ENCODE results near the gene SLC66A3. TPM values are rescaled to one million over a fixed set of nuclear protein-coding genes. Genes with fewer than 3 reads are reported as not detected.

The SLC66A3 gene
- total RNA-seq = 29.8 and 41.3 TPM in 2 replicates

GRCh38 chr2:11155381-11156035, at the start of gene SLC66A3:
Gene SLC66A3 (plus strand): TSS chr2:11155467. CDS start chr2:11155547, 80 bp downstream.

Other genes with a start within 250 kb of the SLC66A3 start
- not detected in 2 replicates for gene KCNF1, start 243.5 kb upstream of the SLC66A3 start, total RNA-seq
- gene ROCK2, start 189.2 kb downstream of the SLC66A3 start, total RNA-seq = 31.4 and 47.0 TPM in 2 replicates